ENCODE measurements around the gene MRC1. TPM values are rescaled to one million over a fixed set of nuclear protein-coding genes. Genes with fewer than 3 reads are reported as not detected.

The MRC1 gene
- total and polyA plus RNA-seq, 9 of the 15 experiments (the other 6 are each of a cell fraction or from before 2014, with no cell fraction given) = 0.01 to 0.20 (median 0.03) TPM; not detected in 5

GRCh38 chr10:17835688-17836087 is 26.5 kb downstream of the MRC1 start:
- Histone ChIP-seq H2AFZ (ENCODE audit: low read depth, low read length) (no peak overlapping the region), H4K20me1 (replicated peaks; ENCODE audit: control insufficient read depth, insufficient read depth, low read length) (no peaks in the 10 kb centered on the region), H3K27ac (ENCODE audit: extremely low read depth, low read depth, low read length) (no peak overlapping the region), H3K4me2 (ENCODE audit: insufficient read depth, low read length) (no peak overlapping the region), H3K27me3 (ENCODE audit: control insufficient read depth in 2 of 2, insufficient read depth in 2 of 2, low read length in 2 of 2) (peaks cover 7 to 20% of the 10 kb centered on the region in 2 experiments; a peak in 3 of 5 replicates), H3K79me2 (ENCODE audit: control insufficient read depth, insufficient read depth, low read length) (no peaks in the 10 kb centered on the region), H3K9me1 (ENCODE audit: control insufficient read depth, insufficient read depth, low read length) (no peaks in the 10 kb centered on the region), H3K36me3 (ENCODE audit: control insufficient read depth, insufficient read depth, low read length) (no peaks in the 10 kb centered on the region), H3K9ac (ENCODE audit: insufficient read depth in 1 of 2, low read depth in 2 of 2, low read length in 2 of 2) (no peak overlapping the region), H3K4me1 (replicated peaks in 1 of 2; ENCODE audit: control insufficient read depth in 2 of 2, insufficient read depth in 2 of 2, low read length in 2 of 2) (no peaks in the 10 kb centered on the region), H3K4me3 (no peak overlapping the region), H3K9me3 (replicated peaks; ENCODE audit: control insufficient read depth, insufficient read depth, low read depth, low read length) (no peaks in the 10 kb centered on the region)
- TF ChIP-seq ZNF695 (CRISPR knock-in tag; IDR thresholded peaks at IDR 0.05) (no peak), ZBTB26 (CRISPR knock-in tag; IDR thresholded peaks at IDR 0.05) (no peak), ZNF655 (CRISPR knock-in tag; IDR thresholded peaks at IDR 0.05) (no peak), POLR3G (IDR thresholded peaks at IDR 0.05; ENCODE audit: extremely low read depth, insufficient read length, insufficient replicate concordance) (no peak), BDP1 (IDR thresholded peaks at IDR 0.05; ENCODE audit: insufficient read depth, insufficient read length) (no peak), ZNF586 (CRISPR knock-in tag; conservative IDR thresholded peaks at IDR 0.05) (no peak), ZNF699 (CRISPR knock-in tag; IDR thresholded peaks at IDR 0.05; ENCODE audit: insufficient replicate concordance) (no peak), ZNF511 (CRISPR knock-in tag; IDR thresholded peaks at IDR 0.05) (no peak), NR2F6 (CRISPR knock-in tag; IDR thresholded peaks at IDR 0.05) (no peak), SIX5 (IDR thresholded peaks at IDR 0.05; ENCODE audit: borderline replicate concordance in 1 of 2, insufficient read depth in 1 of 2, low read depth in 1 of 2, low read length in 2 of 2) (no peak), MAFF (IDR thresholded peaks at IDR 0.05; ENCODE audit: low read length) (no peak), MCM7 (IDR thresholded peaks at IDR 0.05) (no peak)
- ATAC-seq (peak; percentile 39; the same call in 2 of the 3 replicates), FAIRE-seq (no peak), DNase-seq (ENCODE audit: extremely low read depth in 1 of 4, low spot score in 3 of 4) (no peak)
- intact Hi-C loops (cut with micrococcal nuclease) (no loop called here), in situ Hi-C loops (cut with MboI) (no loop called here)
- CTCF ChIA-PET (ENCODE audit: low intra/inter-chr PET ratio) = no interaction called here
- POLR2A ChIA-PET = interaction anchor here (0.7 to 1.2 kb wide), 3 partner anchors 9 to 1028 kb away, joined by 3 to 5 read pairs (median 3); no protein-coding TSS in a partner anchor
- no TSS peak for BruUV-seq (replicated peaks)
- WGBS (ENCODE audit: insufficient coverage, low coverage, missing lambda C conversion rate) = 0% methylated on average over 1 of the region's 1 CpG

Measured in K562 (cell line).